Astrocyte (in vitro differentiated cells and primary cell): ENCODE results near the gene FARS2.
"Not testable (repeated sequence)": the region's sequence is repeated elsewhere in the genome, so short reads cannot be mapped to it uniquely, and the experiment has no call there.

Experiments
- EZH2 ChIP-seq: IDR thresholded peaks from 2 replicates; pipeline ENCODE4 v1.6.1; 2012; ENCODE audit warnings: mild to moderate bottlenecking, low read length, inconsistent platforms; ENCODE audit not compliant: insufficient read depth
- TF ChIP-seq, protein P1 (sequence below): IDR thresholded peaks from 2 replicates; pipeline ENCODE4 v1.5.1; 2011; ENCODE audit warnings: low read depth, mild to moderate bottlenecking, inconsistent platforms, low read length, moderate library complexity; ENCODE audit not compliant: insufficient read depth

DNA sequence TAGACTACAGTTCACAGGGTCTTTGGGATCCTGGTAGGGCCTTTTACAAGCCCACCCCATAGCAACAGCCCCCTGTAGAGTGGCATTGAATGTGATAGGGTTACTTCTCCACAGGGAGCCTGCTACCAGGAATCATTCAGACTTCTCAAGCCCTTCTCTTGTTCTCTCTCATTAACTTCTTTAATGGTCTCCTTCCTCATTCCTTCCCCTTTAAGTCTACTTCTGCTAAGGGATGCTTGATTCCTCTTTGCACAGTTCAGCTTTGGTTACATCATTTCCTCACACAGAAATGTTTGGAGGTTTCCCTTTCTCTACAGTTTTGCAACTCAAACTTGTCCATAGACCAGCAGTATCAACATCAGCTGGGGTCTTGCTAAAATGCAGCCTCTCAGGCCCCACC is 437.8 kb downstream of the FARS2 start:
- TF ChIP-seq, protein P1, sequence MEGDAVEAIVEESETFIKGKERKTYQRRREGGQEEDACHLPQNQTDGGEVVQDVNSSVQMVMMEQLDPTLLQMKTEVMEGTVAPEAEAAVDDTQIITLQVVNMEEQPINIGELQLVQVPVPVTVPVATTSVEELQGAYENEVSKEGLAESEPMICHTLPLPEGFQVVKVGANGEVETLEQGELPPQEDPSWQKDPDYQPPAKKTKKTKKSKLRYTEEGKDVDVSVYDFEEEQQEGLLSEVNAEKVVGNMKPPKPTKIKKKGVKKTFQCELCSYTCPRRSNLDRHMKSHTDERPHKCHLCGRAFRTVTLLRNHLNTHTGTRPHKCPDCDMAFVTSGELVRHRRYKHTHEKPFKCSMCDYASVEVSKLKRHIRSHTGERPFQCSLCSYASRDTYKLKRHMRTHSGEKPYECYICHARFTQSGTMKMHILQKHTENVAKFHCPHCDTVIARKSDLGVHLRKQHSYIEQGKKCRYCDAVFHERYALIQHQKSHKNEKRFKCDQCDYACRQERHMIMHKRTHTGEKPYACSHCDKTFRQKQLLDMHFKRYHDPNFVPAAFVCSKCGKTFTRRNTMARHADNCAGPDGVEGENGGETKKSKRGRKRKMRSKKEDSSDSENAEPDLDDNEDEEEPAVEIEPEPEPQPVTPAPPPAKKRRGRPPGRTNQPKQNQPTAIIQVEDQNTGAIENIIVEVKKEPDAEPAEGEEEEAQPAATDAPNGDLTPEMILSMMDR: not testable (repeated sequence)
- not testable (repeated sequence) for TF ChIP-seq EZH2
